Colonic mucosa (tissue), 4 donors: Measurements from ENCODE around the gene UBE2D2. TPM values are rescaled to one million over a fixed set of nuclear protein-coding genes. Genes with fewer than 3 reads are reported as not detected.
"Not testable (repeated sequence)": the region's sequence is repeated elsewhere in the genome, so short reads cannot be mapped to it uniquely, and the experiment has no call there.

Experiments used
- DNase-seq: peaks from one replicate; pipeline ENCODE4 v3.0.0-alpha.2; 2020
- H3K27ac ChIP-seq: fragments of 200-600 bp; one replicate; pipeline ENCODE4 v1.8.0; 2021
- H3K27me3 ChIP-seq: fragments of 200-600 bp; one replicate; pipeline ENCODE4 v1.8.0; 2021
- H3K36me3 ChIP-seq: fragments of 200-600 bp; one replicate; pipeline ENCODE4 v1.8.0; 2021
- H3K4me1 ChIP-seq: fragments of 200-600 bp; one replicate; pipeline ENCODE4 v1.8.0; 2021; ENCODE audit warnings: mild to moderate bottlenecking
- H3K4me3 ChIP-seq: fragments of 200-600 bp; one replicate; pipeline ENCODE4 v1.8.0; 2021
- H3K9ac ChIP-seq, 2 donors: one replicate each; pipeline ENCODE4 v1.7.0; 2013; ENCODE audit warnings: control low read depth in 2 of 2, low read depth in 2 of 2, low read length in 2 of 2
- H3K9me3 ChIP-seq: fragments of 200-600 bp; one replicate; pipeline ENCODE4 v1.8.0; 2021
- intact Hi-C: fragments of 100-400 bp; cut with DNase I; formaldehyde crosslinking; loops from one replicate; pipeline ENCODE4 v1.14.1; 2022
- total RNA-seq, 2 donors: library from RNA; stranded (reverse); fragmentation: NEBNext Ultra II Directional in 1 of 2; extraction: Animal tissue kit (Norgen Biotek cat#: 25700) in 1 of 2; gene quantifications; one replicate each; pipeline ENCODE4 v1.2.1, GENCODE V29; 2021
- TF ChIP-seq, protein P1 (sequence below): fragments of 200-600 bp; IDR thresholded peaks from one replicate; pipeline ENCODE4 v1.8.0; 2022; ENCODE audit warnings: antibody characterized with exemption, mild to moderate bottlenecking
- donor health status: healthy.
- donor health status: DM: no; HTN: no; CAD: no.
- donor health status: DM: no; HTN: no; CAD: no.

The UBE2D2 gene
- total RNA-seq, 2 donors from 2014 or later, result 146 to 155 TPM

DNA sequence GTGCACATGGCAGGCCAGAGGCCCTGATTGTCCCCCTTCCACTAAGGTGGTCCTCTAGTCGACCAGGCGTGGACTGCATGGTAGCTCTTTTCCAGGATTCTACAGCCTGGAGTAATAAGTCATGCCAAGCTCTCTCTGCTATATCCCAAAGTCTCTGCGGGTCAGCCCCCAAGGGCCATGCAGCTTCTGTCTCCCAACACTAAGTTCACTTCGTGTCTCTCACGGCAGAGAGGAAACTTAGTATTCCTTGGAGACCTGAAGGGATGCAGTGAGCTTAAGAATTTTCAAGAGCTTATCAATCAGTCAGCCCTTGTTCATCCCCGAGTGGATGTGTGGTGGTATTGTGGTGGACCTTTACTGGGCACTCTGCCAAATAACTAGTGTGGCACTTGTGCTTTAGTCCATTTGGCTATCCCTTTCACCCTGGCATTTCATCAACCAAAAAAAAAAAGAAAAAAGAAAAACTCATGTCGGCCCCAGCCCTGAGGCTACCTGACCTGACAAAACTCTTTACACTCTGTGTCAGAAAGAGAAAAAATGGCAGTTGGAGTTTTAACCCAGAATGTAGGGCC is 33.2 kb upstream of the UBE2D2 start:
- not testable (repeated sequence) for H3K27ac ChIP-seq, H3K9ac ChIP-seq, H3K27me3 ChIP-seq, H3K36me3 ChIP-seq, H3K4me1 ChIP-seq, H3K9me3 ChIP-seq, H3K4me3 ChIP-seq, DNase-seq
- intact Hi-C loops, result loop anchor here (10.0 kb wide), 1 partner anchor 237 kb away; no protein-coding TSS in a partner anchor

DNA sequence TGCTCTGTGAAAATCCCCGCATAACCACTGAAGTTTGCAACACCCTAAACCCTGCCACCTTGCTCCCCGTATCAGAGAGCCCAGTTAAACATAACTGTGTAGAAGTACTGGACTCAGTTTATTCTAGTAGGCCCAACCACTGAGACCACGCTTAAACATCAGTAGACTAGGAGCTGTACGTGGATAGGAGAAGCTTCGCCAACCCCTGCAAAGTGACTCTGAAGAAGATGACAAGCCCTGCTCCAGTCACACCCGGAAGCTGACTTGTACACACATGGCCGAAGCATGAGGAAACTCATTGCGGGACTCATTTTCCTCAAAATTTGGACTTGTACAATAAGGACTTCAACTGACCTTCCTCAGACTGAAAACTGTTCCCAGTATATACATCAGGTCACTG is 32.4 kb upstream of the UBE2D2 start:
- not testable (repeated sequence) for H3K9ac ChIP-seq, H3K36me3 ChIP-seq, H3K27ac ChIP-seq, H3K27me3 ChIP-seq, H3K9me3 ChIP-seq, DNase-seq, H3K4me3 ChIP-seq, H3K4me1 ChIP-seq
- intact Hi-C loops, result loop anchor here (10.0 kb wide), 1 partner anchor 236 kb away; no protein-coding TSS in a partner anchor

DNA sequence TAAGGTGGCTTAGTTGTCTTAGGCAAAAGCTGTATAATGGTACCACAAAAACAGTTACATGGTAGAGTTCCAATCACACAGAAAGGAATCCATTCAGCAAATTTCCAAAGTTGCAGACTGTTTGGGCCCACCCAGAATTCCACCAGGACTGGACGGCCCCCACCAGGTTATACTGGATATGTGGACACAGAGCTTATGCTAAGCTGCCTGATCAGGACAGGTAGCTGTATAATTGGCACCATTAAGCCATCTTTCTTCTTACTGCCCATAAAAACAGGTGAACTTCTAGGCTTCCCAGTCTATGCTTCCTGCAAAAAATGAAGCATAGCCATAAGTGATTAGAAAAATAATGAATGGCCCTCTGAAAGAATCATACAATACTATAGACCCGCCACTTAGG is 31.1 kb upstream of the UBE2D2 start:
- H3K27ac ChIP-seq, H3K27me3 ChIP-seq, H3K9ac ChIP-seq, H3K4me3 ChIP-seq, H3K36me3 ChIP-seq, DNase-seq, H3K9me3 ChIP-seq, intact Hi-C loops, H3K4me1 ChIP-seq: not testable (repeated sequence)

DNA sequence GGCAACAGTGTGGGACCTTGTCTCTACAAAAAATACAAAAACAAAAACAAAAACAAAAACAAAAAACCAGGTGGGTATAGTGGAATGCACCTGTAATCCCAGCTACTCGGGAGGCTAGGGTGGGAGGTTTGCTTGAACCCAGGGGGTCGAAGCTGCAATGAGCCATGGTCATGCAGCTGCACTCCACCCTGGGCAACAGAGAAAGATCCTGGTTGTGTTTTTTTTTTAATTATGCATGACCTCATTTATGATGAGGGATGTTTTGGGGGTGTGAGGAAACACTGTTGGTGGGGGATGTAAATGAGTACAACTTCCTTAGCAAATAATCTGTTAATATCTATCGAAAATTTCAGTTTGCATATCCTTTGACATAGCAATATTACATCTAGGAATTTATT is 29.4 kb upstream of the UBE2D2 start:
- H3K9me3 ChIP-seq, result no peaks in the 10 kb centered on the region
- H3K4me3 ChIP-seq, result no peak overlapping the region
- TF ChIP-seq, protein P1, sequence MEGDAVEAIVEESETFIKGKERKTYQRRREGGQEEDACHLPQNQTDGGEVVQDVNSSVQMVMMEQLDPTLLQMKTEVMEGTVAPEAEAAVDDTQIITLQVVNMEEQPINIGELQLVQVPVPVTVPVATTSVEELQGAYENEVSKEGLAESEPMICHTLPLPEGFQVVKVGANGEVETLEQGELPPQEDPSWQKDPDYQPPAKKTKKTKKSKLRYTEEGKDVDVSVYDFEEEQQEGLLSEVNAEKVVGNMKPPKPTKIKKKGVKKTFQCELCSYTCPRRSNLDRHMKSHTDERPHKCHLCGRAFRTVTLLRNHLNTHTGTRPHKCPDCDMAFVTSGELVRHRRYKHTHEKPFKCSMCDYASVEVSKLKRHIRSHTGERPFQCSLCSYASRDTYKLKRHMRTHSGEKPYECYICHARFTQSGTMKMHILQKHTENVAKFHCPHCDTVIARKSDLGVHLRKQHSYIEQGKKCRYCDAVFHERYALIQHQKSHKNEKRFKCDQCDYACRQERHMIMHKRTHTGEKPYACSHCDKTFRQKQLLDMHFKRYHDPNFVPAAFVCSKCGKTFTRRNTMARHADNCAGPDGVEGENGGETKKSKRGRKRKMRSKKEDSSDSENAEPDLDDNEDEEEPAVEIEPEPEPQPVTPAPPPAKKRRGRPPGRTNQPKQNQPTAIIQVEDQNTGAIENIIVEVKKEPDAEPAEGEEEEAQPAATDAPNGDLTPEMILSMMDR, result no peak
- no peak overlapping the region for H3K9ac ChIP-seq
- H3K4me1 ChIP-seq, result no peaks in the 10 kb centered on the region
- H3K36me3 ChIP-seq, result no peaks in the 10 kb centered on the region
- intact Hi-C loops, result no loop called here
- no peak for DNase-seq
- no peaks in the 10 kb centered on the region for H3K27me3 ChIP-seq
- no peak overlapping the region for H3K27ac ChIP-seq

DNA sequence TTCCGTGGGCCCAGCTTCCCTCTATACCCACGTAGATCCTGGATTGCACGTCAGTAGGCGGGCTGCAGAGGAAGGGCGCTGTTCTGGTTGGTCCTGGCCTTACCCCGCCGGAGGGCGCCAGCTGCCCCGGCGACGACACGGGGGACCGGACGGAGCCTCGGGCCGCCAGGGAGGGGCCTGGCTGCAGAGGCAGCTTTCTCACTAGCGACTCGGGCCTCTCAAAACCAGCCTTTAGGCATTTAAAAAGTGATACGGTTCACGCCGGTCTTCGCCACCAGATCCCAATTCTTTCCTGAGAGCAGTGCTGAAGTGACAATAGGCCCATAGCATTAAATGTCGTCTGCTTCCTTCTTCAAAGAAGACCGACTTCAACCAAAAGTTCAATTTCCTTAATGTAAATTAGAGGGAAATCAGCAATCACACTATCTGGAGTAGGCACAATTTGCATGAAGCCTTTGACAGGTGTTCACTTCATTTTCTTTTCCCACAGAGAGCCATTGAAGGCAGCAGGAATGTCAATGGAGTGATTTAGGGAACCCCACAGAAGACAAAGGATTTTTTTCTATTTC is 17.6 kb upstream of the UBE2D2 start:
- Histone ChIP-seq H3K9me3 (no peaks in the 10 kb centered on the region), H3K9ac (peak overlapping the region; percentile 47 to 63), H3K4me3 (peak overlapping the region; percentile 8), H3K27me3 (no peaks in the 10 kb centered on the region), H3K27ac (peak overlapping the region; percentile 32), H3K4me1 (no peaks in the 10 kb centered on the region), H3K36me3 (no peaks in the 10 kb centered on the region)
- peak; percentile 81 for DNase-seq
- intact Hi-C loops, result no loop called here
- TF ChIP-seq, protein P1, result no peak

DNA sequence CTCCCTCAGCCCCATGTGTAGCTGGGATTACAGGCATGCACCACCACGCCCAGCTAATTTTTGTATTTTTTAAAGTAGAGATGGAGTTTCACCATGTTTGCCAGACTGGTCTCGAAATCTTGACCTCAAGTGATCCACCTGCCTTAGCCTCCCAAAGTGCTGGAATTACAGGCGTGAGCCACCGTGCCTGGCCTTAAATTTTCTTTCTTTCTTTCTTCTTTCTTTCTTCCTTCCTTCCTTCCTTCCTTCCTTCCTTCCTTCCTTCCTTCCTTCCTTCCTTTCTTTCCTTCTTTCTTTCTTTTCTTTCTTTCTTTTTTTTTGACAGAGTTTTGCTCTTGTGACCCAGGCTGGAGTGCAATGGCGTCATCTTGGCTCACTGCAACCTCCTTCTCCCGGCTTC is 14.5 kb upstream of the UBE2D2 start:
- H3K4me1 ChIP-seq, DNase-seq, H3K4me3 ChIP-seq, H3K27ac ChIP-seq, H3K27me3 ChIP-seq, H3K9ac ChIP-seq, H3K9me3 ChIP-seq, intact Hi-C loops, H3K36me3 ChIP-seq: not testable (repeated sequence)

DNA sequence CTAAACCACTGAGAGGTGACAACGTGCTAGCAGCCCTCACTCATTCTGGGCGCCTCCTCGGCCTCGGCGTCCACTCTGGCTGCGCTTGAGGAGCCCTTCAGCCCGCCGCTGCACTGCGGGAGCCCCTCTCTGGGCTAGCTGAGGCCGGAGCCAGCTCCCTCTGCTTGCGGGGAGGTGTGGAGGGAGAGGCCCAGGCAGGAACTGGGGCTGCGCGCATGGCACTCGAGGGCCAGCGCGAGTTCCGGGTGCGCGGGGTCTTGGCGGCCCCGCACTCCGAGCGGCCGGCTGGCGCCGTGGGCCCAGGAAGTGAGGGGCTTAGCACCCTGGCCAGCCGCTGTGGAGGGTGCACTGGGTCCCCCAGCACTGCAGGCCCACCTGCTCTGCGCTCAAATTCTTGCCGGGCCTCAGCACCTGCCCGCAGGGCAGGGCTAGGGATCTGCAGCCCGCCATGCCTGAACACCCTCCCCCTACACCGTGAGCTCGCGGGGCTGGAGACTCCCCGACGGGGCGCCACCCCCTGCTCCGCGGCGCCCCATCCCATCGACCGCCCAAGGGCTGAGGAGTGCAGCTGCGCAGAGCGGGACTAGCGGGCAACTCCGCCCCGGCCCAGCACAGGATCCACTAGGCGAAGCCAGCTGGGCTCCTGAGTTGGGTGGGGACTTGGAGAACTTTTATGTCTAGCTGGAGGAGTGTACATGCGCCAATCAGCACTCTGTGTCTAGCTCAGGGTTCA is 11.8 kb upstream of the UBE2D2 start:
- intact Hi-C loops, result no loop called here
- no peak overlapping the region for H3K9ac ChIP-seq
- TF ChIP-seq, protein P1, result no peak
- H3K36me3 ChIP-seq, result no peaks in the 10 kb centered on the region
- no peak for DNase-seq
- no peaks in the 10 kb centered on the region for H3K9me3 ChIP-seq
- no peaks in the 10 kb centered on the region for H3K4me1 ChIP-seq
- no peak overlapping the region for H3K27ac ChIP-seq
- no peaks in the 10 kb centered on the region for H3K27me3 ChIP-seq
- H3K4me3 ChIP-seq, result no peak overlapping the region

DNA sequence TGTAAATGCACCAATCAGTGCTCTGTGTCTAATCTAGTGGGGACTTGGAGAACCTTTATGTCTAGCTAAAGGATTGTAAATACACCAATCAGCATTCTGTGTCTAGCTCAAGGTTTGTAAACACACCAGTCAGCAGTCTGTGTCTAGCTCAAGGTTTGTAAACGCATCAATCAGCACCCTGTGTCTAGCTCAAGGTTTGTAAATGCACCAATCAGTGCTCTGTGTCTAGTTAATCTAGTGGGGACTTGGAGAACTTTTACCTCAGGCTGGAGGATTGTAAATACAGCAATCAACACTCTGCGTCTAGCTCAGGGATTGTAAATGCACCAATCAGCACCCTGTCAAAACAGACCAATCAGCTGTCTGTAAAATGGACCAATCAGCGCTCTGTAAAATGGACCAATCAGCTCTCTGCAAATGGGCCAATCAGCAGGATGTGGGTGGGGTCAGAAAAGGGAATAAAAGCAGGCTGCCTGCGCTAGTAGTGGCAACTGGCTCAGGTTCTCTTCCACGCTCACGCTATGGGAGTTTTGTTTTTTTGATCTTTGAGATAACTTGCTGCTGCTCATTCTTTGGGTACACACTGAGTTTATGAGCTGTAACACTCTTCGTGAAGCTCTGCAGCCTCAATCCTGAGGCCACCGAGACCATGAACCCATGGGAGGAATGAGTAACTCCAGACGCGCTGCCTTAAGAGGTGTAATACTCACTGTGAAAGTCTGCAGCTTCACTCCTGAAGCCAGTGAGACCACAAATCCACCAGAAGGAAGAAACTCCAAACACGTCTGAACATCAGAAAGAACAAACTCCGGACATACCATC is 10.9 kb upstream of the UBE2D2 start:
- H3K27ac ChIP-seq, H3K4me1 ChIP-seq, H3K9me3 ChIP-seq, H3K9ac ChIP-seq, intact Hi-C loops, H3K4me3 ChIP-seq, H3K27me3 ChIP-seq, H3K36me3 ChIP-seq, DNase-seq: not testable (repeated sequence)
